GM12878 (cell line): Measurements from ENCODE around the gene MROH7.

Source experiments
- BACH1 ChIP-seq: fragments of 450-650 bp; IDR thresholded peaks from 2 replicates; pipeline ENCODE4 v1.6.1; 2017; ENCODE audit warnings: mild to moderate bottlenecking, borderline replicate concordance
- CTCF ChIP-seq, 3 experiments: IDR thresholded peaks in 2 of 3; conservative IDR thresholded peaks in 1 of 3; 2 replicates each; pipeline ENCODE4 v1.5.1; 2011; ENCODE audit warnings: low read depth in 3 of 3, low read length in 3 of 3, mild to moderate bottlenecking in 3 of 3, control low read depth in 2 of 3, moderate library complexity in 2 of 3, inconsistent platforms in 1 of 3, mixed read lengths in 1 of 3; ENCODE audit not compliant: control insufficient read depth in 2 of 3, insufficient read depth in 1 of 3; ENCODE audit errors: extremely low read depth in 1 of 3
- EP300 ChIP-seq, 2 experiments: fragments of 150-350 bp in 1 of 2; IDR thresholded peaks; 2 replicates each; pipeline ENCODE4 v1.6.1; 2011 to 2012; ENCODE audit warnings: low read depth in 2 of 2, low read length in 2 of 2, borderline replicate concordance in 1 of 2, improper control_type of control experiment in 1 of 2, inconsistent platforms in 1 of 2; ENCODE audit not compliant: control insufficient read depth in 1 of 2
- EZH2 ChIP-seq: IDR thresholded peaks from 2 replicates; pipeline ENCODE4 v1.6.1; 2012; ENCODE audit warnings: low read depth, mild to moderate bottlenecking, control low read depth, inconsistent platforms, low read length, borderline replicate concordance; ENCODE audit not compliant: control insufficient read depth
- GATAD2B ChIP-seq: fragments of 450-650 bp; conservative IDR thresholded peaks from 2 replicates; pipeline ENCODE4 v1.6.1; 2017; ENCODE audit warnings: low read depth, mild to moderate bottlenecking, moderate library complexity
- IRF3 ChIP-seq: fragments of 450-650 bp; IDR thresholded peaks from 2 replicates; pipeline ENCODE4 v1.6.1; 2014; ENCODE audit warnings: mild to moderate bottlenecking
- MTA2 ChIP-seq: fragments of 450-650 bp; IDR thresholded peaks from 2 replicates; pipeline ENCODE4 v1.6.1; 2016; ENCODE audit warnings: low read depth, mild to moderate bottlenecking, moderate library complexity
- PBX3 ChIP-seq: IDR thresholded peaks from 2 replicates; pipeline ENCODE4 v1.6.1; 2011; ENCODE audit warnings: mild to moderate bottlenecking, low read depth, low read length, moderate library complexity; ENCODE audit not compliant: insufficient replicate concordance
- POLR2AphosphoS5 ChIP-seq: IDR thresholded peaks from 2 replicates; pipeline ENCODE4 v1.6.1; 2011; ENCODE audit warnings: mild to moderate bottlenecking, low read length, inconsistent platforms
- RAD21 ChIP-seq: IDR thresholded peaks from 2 replicates; pipeline ENCODE4 v1.6.1; 2011; ENCODE audit warnings: mild to moderate bottlenecking, low read depth, low read length, moderate library complexity; ENCODE audit not compliant: insufficient read depth
- SRF ChIP-seq, 2 experiments: IDR thresholded peaks; 2 replicates each; pipeline ENCODE4 v1.6.1; 2011; ENCODE audit warnings: low read depth in 2 of 2, low read length in 2 of 2, mild to moderate bottlenecking in 1 of 2, moderate library complexity in 1 of 2
- TCF3 ChIP-seq: IDR thresholded peaks from 2 replicates; pipeline ENCODE4 v1.6.1; 2012; ENCODE audit warnings: low read depth, mild to moderate bottlenecking, low read length, borderline replicate concordance; ENCODE audit not compliant: insufficient read depth

- TF ChIP-seq IRF3, result no peak
- no peak for TF ChIP-seq PBX3
- TF ChIP-seq MTA2, result no peak
- TF ChIP-seq TCF3, result no peak
- no peak for TF ChIP-seq RAD21
- no peak for TF ChIP-seq CTCF (IDR thresholded peaks at IDR 0.05 in 2 of 3, conservative IDR thresholded peaks at IDR 0.05 in 1 of 3; ENCODE audit: control insufficient read depth in 2 of 3, extremely low read depth in 1 of 3, insufficient read depth in 1 of 3, low read depth in 3 of 3, low read length in 3 of 3)
- TF ChIP-seq POLR2AphosphoS5, result no peak
- TF ChIP-seq BACH1, result no peak
- no peak for TF ChIP-seq GATAD2B
- TF ChIP-seq EP300 (IDR thresholded peaks at IDR 0.05; ENCODE audit: borderline replicate concordance in 1 of 2, control insufficient read depth in 1 of 2, low read depth in 2 of 2, low read length in 2 of 2), result no peak
- no peak for TF ChIP-seq EZH2
- TF ChIP-seq SRF (IDR thresholded peaks at IDR 0.05; ENCODE audit: low read depth in 2 of 2, low read length in 2 of 2), result no peak
Measured at GRCh38 chr1:54738244-54738643, 96.7 kb downstream of the MROH7 start.
